ENCODE results near the gene SRF.

The SRF gene

DNA sequence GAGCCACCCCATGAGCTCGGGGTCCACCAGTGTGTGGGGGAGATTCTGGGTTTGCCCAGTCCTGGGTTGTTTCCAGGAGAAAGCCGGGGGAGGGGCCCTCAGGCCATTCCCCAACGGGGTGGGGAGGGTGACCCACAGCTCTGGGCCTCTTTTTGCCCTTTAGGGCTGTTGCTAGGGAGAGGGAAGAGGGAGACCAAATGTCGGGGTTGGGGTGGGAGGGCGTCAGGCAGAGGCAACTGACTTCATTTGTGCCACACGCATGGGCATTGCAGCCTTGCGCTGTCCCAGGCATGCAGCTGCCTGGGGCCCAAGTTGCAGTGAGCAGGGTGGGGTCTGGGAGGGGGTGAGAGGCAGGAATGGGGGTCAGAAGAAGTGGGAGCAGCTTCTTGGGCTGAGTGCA is 9.0 kb downstream of the SRF start:
- intact Hi-C loops (cut with DNase I): no loop called here
- DNase-seq: no peak

GRCh38 chr6:43180985-43181384 is 9.9 kb downstream of the SRF start:
- intact Hi-C loops (cut with DNase I): no loop called here
- DNase-seq: peak in 1 of 10 donors; percentile 36

- no peak for DNase-seq
- intact Hi-C loops (cut with DNase I): no loop called here
Measured at GRCh38 chr6:43181621-43181941, 10.5 kb downstream of the SRF start.

DNA sequence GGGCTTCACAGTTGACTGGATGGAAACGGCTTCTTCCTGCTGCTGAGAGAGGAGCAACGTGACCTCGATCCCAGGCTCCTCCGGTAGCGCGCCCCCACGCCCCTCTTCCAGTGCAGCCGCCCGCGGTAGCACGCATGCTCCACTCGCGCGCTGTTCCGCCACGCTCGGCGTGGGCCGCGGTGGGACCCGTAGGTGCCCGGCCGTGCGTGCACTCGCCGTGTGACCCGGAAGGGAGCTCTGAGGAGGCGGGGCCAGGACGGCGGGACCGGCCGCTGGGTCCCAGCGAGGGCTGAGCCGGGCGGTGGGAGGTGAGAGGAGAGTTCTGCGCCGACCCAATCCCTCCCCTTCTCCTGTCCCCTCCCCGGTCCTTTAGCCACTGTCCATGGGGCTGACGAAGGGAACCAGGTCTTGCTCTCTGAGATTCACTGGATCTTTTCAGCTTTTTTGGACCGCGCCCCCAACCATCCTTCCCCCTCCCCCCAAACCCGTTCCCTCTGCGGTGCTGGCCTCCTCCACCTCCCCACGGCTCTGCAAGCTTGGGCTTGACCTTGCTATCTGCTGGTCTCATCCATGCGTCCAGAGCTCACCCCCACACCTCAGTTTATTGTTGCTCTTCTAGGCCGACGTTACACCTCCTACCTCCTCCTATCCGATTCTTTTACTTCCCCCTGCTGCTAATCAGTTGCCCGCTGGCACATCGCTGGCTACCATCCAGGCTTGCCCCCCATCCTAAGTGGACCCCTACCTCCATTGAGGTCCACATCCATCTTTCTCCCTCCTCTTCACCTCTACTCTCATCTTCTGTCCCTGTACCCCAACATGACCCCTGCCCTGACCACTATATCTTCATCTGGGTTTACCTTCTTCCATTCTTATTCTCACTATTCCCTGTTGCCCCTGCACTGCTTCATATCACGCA is 11.1 kb downstream of the SRF start, which contains the start of gene CUL9:
CUL9 (plus strand) TSS at position 255 of the 919 bp plus-strand sequence. CDS start 2,115 bp downstream, outside the sequence.
- peak; percentile 85 to 98 (median 86) for DNase-seq

DNA sequence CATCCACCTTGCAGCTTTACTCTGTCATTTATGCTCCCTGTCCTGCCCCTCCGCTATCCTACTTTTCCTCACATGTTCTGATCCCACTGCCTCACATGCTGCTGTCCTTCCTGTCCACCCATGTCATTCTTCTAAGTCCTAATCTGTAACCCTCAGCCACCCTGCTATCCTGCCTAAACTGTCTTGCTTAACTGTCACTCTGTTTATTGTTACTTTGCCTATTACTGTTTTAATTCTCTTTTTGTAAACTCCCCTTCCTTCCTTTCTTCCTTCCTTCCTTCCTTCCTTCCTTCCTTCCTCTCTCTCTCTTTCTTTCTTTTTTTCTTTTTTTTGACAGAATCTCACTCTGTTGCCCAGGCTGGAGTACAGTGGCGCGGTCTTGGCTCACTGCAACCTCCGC is 12.4 kb downstream of the SRF start:
- no peak for DNase-seq
- intact Hi-C loops (cut with DNase I): no loop called here

More for the DNA sequence above, 11.1 kb downstream of the SRF start, which contains the start of gene CUL9:
- intact Hi-C loops (cut with DNase I): no loop called here

DNA sequence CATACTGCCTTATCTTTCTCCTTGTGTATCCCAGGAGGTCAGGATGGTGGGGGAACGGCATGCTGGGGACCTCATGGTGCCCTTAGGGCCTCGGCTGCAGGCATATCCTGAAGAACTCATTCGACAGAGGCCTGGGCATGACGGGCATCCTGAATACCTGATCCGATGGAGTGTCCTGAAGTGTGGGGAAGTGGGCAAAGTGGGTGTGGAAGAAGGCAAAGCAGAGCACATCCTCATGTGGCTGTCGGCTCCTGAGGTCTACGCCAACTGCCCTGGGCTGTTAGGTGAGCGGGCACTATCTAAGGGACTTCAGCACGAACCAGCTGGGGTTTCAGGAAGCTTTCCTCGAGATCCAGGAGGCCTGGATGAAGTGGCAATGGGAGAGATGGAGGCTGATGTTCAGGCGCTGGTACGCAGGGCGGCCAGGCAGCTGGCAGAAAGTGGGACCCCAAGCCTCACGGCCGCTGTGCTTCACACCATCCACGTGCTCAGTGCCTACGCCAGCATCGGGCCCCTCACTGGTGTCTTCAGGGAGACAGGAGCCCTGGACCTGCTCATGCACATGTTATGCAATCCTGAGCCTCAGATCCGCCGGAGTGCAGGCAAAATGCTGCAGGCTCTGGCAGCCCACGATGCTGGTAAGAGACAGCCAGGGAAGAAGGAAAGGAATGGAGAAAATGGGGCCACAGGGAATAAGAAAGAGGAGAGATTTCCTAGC is 13.4 kb downstream of the SRF start:
- intact Hi-C loops (cut with DNase I): no loop called here
- DNase-seq: peak in 8 of 10 donors; percentile 36 to 93 (median 60)

DNA sequence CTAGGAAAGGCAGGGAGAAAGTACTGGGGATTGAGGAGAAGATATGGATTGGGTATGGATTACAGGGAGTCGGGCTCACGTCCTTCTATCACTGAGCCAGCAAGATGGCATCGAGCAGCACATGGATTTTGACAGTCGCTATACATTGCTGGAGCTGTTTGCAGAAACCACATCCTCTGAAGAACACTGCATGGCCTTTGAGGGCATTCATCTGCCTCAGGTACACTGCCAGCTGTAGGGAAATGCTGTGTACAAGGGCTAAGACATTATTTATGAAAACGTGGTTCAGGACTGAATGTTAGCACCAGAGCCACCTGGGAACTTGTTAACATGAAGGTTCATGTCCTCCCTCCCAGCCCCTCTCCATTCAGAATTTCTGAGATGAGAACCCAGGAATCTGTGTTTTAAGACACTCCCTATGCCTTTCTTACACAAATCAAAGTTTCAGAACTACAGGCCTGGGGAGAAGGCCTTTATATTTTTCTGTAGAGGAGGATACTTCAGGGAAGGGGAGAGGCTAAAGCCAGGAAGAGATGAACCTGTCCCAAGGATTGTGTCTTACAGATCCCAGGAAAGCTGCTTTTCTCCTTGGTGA is 14.4 kb downstream of the SRF start:
- intact Hi-C loops (cut with DNase I): no loop called here
- peak in 1 of 10 donors; percentile 52 for DNase-seq

DNA sequence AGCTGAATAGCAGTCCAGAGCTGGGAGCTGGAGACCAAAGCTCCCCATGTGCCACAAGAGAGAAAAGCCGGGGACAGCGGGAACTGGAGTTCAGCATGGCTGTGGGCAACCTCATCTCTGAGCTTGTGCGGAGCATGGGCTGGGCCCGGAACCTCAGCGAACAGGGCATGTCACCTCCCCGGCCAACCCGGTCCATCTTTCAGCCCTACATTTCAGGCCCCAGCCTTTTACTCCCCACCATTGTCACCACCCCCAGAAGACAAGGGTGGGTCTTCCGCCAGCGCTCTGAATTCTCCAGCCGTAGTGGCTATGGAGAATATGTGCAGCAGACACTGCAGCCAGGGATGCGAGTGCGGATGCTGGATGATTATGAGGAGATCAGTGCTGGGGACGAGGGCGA is 14.9 kb downstream of the SRF start:
- peak in 1 of 10 donors; percentile 68 for DNase-seq
- intact Hi-C loops (cut with DNase I): no loop called here

- peak in 1 of 10 donors; percentile 31 for DNase-seq
- intact Hi-C loops (cut with DNase I): no loop called here
Measured at GRCh38 chr6:43186706-43187105, 15.6 kb downstream of the SRF start.

- DNase-seq: peak in 1 of 10 donors; percentile 28
- intact Hi-C loops (cut with DNase I): no loop called here
Measured at GRCh38 chr6:43187821-43188220, 16.8 kb downstream of the SRF start.

DNA sequence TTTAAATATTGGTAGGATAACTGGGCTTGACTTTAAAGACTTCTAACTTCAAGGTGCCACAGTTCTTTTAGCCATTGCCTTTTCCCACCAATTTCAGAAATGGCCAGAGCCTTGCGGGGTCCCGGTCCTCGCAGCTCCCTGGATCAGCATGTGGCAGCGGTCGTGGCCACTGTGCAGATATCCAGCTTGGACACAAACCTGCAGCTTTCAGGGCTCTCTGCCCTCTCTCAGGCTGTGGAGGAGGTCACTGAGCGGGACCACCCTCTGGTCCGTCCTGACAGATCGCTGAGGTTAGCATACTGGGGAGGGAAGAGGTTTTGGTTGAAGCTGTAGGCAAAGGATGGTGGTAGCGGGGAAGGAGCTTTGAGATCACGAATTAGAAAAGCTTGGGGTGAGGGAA is 17.4 kb downstream of the SRF start:
- intact Hi-C loops (cut with DNase I): no loop called here
- DNase-seq: peak in 1 of 10 donors; percentile 49

- DNase-seq: peak in 1 of 10 donors; percentile 10
- intact Hi-C loops (cut with DNase I): no loop called here
Measured at GRCh38 chr6:43189776-43190304, 18.8 kb downstream of the SRF start.

DNA sequence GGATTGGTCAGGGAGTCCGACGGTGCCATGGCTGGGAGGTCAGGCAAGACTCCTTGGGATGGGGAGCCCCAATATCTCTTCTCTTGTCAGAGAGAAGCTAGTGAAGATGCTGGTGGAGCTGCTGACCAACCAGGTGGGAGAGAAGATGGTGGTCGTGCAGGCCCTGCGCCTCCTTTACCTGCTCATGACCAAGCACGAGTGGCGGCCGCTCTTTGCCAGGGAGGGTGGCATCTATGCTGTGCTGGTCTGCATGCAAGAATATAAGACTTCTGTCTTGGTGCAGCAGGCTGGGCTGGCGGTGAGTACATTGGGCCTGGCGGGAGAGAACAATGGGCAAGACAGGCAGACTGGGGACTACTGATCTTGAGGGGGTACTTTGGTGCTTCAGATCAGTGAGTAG is 21.8 kb downstream of the SRF start:
- peak in 2 of 10 donors; percentile 43 to 62 for DNase-seq
- intact Hi-C loops (cut with DNase I): no loop called here

DNA sequence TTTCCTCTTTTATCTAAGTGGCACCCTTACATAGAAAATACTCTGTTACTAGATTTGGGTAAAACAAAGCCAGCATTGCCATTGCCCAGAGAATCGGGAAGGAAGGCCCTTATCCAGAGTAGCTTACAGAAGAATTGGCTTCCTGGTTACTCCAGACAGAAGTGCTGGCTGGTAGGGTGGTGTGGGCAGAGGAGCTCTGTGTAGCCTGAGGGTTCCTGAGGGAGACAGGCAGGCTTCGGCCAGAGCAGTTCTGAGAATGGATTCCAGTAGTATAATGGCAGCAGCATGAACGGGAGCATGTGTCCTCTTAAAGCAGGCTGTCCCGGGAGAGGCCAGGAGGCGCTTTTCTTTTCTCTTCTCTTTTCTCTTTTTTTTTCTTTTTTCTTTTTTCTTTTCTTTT is 22.9 kb downstream of the SRF start:
- DNase-seq: peak in 1 of 10 donors; percentile 7
- intact Hi-C loops (cut with DNase I): no loop called here

- intact Hi-C loops (cut with DNase I): no loop called here
- DNase-seq: no peak
Measured at GRCh38 chr6:43196337-43196736, 25.3 kb downstream of the SRF start.

GRCh38 chr6:43199912-43200311 is 28.8 kb downstream of the SRF start:
- intact Hi-C loops (cut with DNase I): no loop called here
- peak in 2 of 10 donors; percentile 43 to 53 for DNase-seq

- intact Hi-C loops (cut with DNase I): no loop called here
Measured at GRCh38 chr6:43200541-43200940, 29.5 kb downstream of the SRF start.

DNA sequence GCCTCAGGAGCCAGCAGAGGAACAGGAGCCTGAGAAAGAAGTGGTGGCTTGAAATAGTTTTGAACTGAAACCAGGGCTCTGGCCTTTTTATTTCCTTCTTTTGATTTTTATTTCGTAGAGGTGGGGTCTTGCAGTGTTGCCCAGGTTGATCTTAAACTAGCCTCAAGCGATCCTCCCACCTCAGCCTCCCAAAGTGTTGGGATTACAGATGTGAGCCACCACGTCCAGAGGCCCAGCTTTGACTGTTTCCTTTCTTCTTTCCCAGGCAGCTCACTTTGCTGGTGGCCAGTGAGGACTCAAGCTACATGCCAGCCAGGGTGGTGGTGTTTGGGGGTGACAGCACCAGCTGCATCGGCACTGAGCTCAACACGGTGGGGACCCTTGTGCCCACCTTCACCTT is 31.4 kb downstream of the SRF start:
- DNase-seq: peak in 2 of 10 donors; percentile 31 to 43
- intact Hi-C loops (cut with DNase I): no loop called here

More at GRCh38 chr6:43200541-43200940, 29.5 kb downstream of the SRF start:
- DNase-seq: peak in 2 of 10 donors; percentile 38 to 54

DNA sequence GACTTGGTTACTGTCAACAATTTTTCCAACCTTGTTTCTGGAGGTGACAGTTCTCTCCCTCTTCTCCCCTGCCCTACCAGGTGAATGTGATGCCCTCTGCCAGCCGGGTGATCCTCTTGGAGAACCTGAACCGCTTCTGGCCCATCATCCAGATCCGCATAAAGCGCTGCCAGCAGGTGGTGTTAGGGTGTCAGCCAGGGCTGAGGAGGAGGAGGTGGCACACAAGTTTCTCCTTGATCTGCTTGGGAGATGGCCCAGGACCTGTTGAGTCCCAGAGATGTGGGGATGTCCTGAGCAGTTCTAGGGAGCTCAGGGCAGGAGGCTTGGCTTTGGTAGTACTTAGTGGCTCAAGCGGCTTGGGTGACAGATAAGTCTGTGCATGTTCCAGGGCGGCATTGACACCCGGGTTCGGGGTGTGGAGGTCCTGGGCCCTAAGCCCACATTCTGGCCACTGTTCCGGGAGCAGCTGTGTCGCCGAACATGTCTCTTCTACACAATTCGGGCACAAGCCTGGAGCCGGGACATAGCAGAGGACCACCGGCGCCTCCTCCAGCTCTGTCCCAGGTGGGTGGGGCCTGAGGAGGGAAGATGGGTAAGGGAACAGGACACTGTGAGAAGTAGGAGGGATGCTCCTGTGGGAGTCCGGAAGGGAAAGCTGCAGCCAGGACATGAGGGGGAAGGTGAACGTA is 32.1 kb downstream of the SRF start:
- peak in 1 of 10 donors; percentile 57 for DNase-seq
- intact Hi-C loops (cut with DNase I): no loop called here

GRCh38 chr6:43203718-43204095 is 32.6 kb downstream of the SRF start:
- intact Hi-C loops (cut with DNase I): no loop called here
- DNase-seq: peak in 1 of 10 donors; percentile 57

Measured in posterior cingulate gyrus (tissue), 11 donors.